ENCODE results near the gene APOBEC3C. TPM values are rescaled to one million over a fixed set of nuclear protein-coding genes. Genes with fewer than 3 reads are reported as not detected.

Gene APOBEC3C
- total RNA-seq, 1 experiment from 2014 or later: 32.1 TPM

- H3K27me3 ChIP-seq (ENCODE audit: insufficient read depth, low read length): no peaks in the 10 kb centered on the region
- H2AFZ ChIP-seq (ENCODE audit: low read length): no peak overlapping the region
- no peak overlapping the region for H2BK20ac ChIP-seq (ENCODE audit: low read depth, low read length, poor library complexity, severe bottlenecking)
- Mint-ChIP-seq H3K9me3 (peaks cover 31 to 33% of the 10 kb centered on the region in 2 experiments), H3K27ac (no peak overlapping the region), H3K27me3 (ENCODE audit: low read depth) (peaks cover 27% of the 10 kb centered on the region), H3K4me1 (peaks cover 0 to 2% of the 10 kb centered on the region in 2 experiments; a peak in 3 of 4 replicates), H3K4me3 (no peak overlapping the region), H3K36me3 (ENCODE audit: insufficient read depth in 1 of 3, low read depth in 3 of 3) (peaks cover 7 to 18% (median 10%) of the 10 kb centered on the region in 3 experiments)
- no peak overlapping the region for H4K8ac ChIP-seq (replicated peaks; ENCODE audit: insufficient read length, low read depth, low read length)
- H4K91ac ChIP-seq (ENCODE audit: insufficient read length, low read depth, low read length): no peak overlapping the region
- no peak overlapping the region for H3K18ac ChIP-seq (ENCODE audit: insufficient read length, low read depth, low read length)
- no CpG with 5 or more reads among the region's 18 CpGs for WGBS (ENCODE audit: extremely low coverage, insufficient read length, low lambda C conversion rate)
- H3K23me2 ChIP-seq (ENCODE audit: insufficient read length, low read depth, low read length, poor library complexity, severe bottlenecking): no peaks in the 10 kb centered on the region
- no peak for TF ChIP-seq CTCF (conservative IDR thresholded peaks at IDR 0.05)
- no peak overlapping the region for H2BK15ac ChIP-seq (ENCODE audit: low read depth, low read length)
- H3K9ac ChIP-seq (ENCODE audit: extremely low read depth, insufficient read length, low read length): no peak overlapping the region
- no peaks in the 10 kb centered on the region for H3K79me2 ChIP-seq (ENCODE audit: insufficient read depth, low read length)
- no peak overlapping the region for H2BK120ac ChIP-seq (ENCODE audit: low read depth, low read length, poor library complexity, severe bottlenecking)
- H2AK5ac ChIP-seq (ENCODE audit: insufficient read length, low read length): no peak overlapping the region
- no peak overlapping the region for H3K56ac ChIP-seq (ENCODE audit: insufficient read length, low read depth, low read length)
- H3K4ac ChIP-seq (ENCODE audit: low read depth, low read length): no peak overlapping the region
- no peaks in the 10 kb centered on the region for H4K20me1 ChIP-seq (ENCODE audit: control insufficient read depth, insufficient read depth, insufficient read length)
- no peak overlapping the region for H4K5ac ChIP-seq (ENCODE audit: insufficient read length, low read depth, low read length)
- H3K27ac ChIP-seq (ENCODE audit: insufficient read length, low read depth, low read length): no peak overlapping the region
- DNase-seq: no peak
- H2BK12ac ChIP-seq (ENCODE audit: insufficient read length, low read depth, low read length): no peak overlapping the region
- H3K14ac ChIP-seq (ENCODE audit: insufficient read depth, low read length): no peak overlapping the region
- no peaks in the 10 kb centered on the region for H3K79me1 ChIP-seq (ENCODE audit: insufficient read depth, low read depth, low read length, poor library complexity, severe bottlenecking)
- H3K9me3 ChIP-seq (ENCODE audit: control insufficient read depth, low read depth, low read length): no peaks in the 10 kb centered on the region
- no peak overlapping the region for H3K23ac ChIP-seq (ENCODE audit: insufficient read length, low read depth, low read length)
- no peak overlapping the region for H3T11ph ChIP-seq (ENCODE audit: low read length)
- no peaks in the 10 kb centered on the region for H3K4me1 ChIP-seq (ENCODE audit: insufficient read depth, low read length)
- no peak overlapping the region for H2BK5ac ChIP-seq (ENCODE audit: insufficient read length, low read length)
- H3K4me2 ChIP-seq (ENCODE audit: insufficient read depth, insufficient read length, low read length): no peak overlapping the region
These were observed 39.8 kb upstream of the APOBEC3C start for GRCh38 chr22:38974170-38974825.
